Caco-2 (cell line): ENCODE measurements around the gene ARHGEF16. TPM values are rescaled to one million over a fixed set of nuclear protein-coding genes. Genes with fewer than 3 reads are reported as not detected.

Experiments used
- BruUV-seq: library from RNA; stranded (reverse); fragments of 400-500 nt; replicated peaks from 2 replicates; lab custom pipeline; 2021; lab: Mats Ljungman, UMichigan
- CTCF ChIA-PET: fragments of 300-600 bp; sonication (Branson Sonifier 250); formaldehyde crosslinking; loops from one replicate; lab custom pipeline; 2022; ENCODE audit warnings: antibody characterized with exemption; lab: Charles Lee
- POLR2A ChIA-PET: fragments of 300-600 bp; sonication (Branson Sonifier 250); formaldehyde crosslinking; loops from one replicate; lab custom pipeline; 2022; ENCODE audit warnings: antibody characterized with exemption; lab: Charles Lee
- DNase-seq, 2 experiments: peaks; one replicate each; pipeline versions ENCODE4 v3.0.0 to v3.0.0-alpha.2; 2020 to 2022
- H3K27me3 ChIP-seq: replicated peaks from 2 replicates; pipeline ENCODE4 v1.6.0; 2011; ENCODE audit warnings: low read length; ENCODE audit not compliant: control insufficient read depth, insufficient read depth
- H3K36me3 ChIP-seq: 2 replicates; pipeline ENCODE4 v1.5.1; 2011; ENCODE audit warnings: low read length; ENCODE audit not compliant: control insufficient read depth, insufficient read depth
- H3K4me1 ChIP-seq: fragments of 250-450 bp; sonication (Bioruptor Pico); 2 replicates; pipeline ENCODE4 v1.5.1; 2020; ENCODE audit warnings: mild to moderate bottlenecking
- H3K4me3 ChIP-seq: 2 replicates; pipeline ENCODE4 v1.5.1; 2011; ENCODE audit warnings: low read depth, mild to moderate bottlenecking, control low read depth, low read length
- H3K9me3 ChIP-seq: fragments of 250-450 bp; sonication (Bioruptor Pico); 2 replicates; pipeline ENCODE4 v1.5.1; 2020; ENCODE audit warnings: mild to moderate bottlenecking, moderate library complexity
- H3K27ac Mint-ChIP-seq: one replicate; pipeline ENCODE4 v1.8.0; 2022; ENCODE audit warnings: mixed read lengths; ENCODE audit not compliant: unreplicated experiment
- H3K27me3 Mint-ChIP-seq: one replicate; pipeline ENCODE4 v1.8.0; 2022; ENCODE audit warnings: mixed read lengths; ENCODE audit not compliant: insufficient read depth, unreplicated experiment
- H3K36me3 Mint-ChIP-seq: one replicate; pipeline ENCODE4 v1.8.0; 2022; ENCODE audit warnings: mild to moderate bottlenecking, mixed read lengths; ENCODE audit not compliant: insufficient read depth, unreplicated experiment
- H3K4me1 Mint-ChIP-seq: one replicate; pipeline ENCODE4 v1.8.0; 2022; ENCODE audit warnings: low read depth, mixed read lengths; ENCODE audit not compliant: unreplicated experiment
- H3K4me3 Mint-ChIP-seq: one replicate; pipeline ENCODE4 v1.8.0; 2022; ENCODE audit warnings: mild to moderate bottlenecking, moderate library complexity, mixed read lengths; ENCODE audit not compliant: unreplicated experiment
- H3K9me3 Mint-ChIP-seq: one replicate; pipeline ENCODE4 v1.8.0; 2022; ENCODE audit warnings: mixed read lengths; ENCODE audit not compliant: unreplicated experiment
- intact Hi-C: fragments of 100-400 bp; cut with micrococcal nuclease; formaldehyde crosslinking; loops from one replicate; pipeline ENCODE4 v1.10.0; 2022; ENCODE audit not compliant: unreplicated experiment
- total RNA-seq: library from RNA; stranded (reverse); gene quantifications from 2 replicates; pipeline ENCODE4 v1.2.3, GENCODE V29; 2022
- TF ChIP-seq, protein P1 (sequence below), 2 experiments: fragments of 200-600 bp in 1 of 2; IDR thresholded peaks; 1 replicate in 1 of 2; 2 replicates in 1 of 2; pipeline versions ENCODE4 v1.5.1 to v1.8.0; 2011 to 2022; ENCODE audit warnings: antibody characterized with exemption in 1 of 2, control low read depth in 1 of 2, inconsistent platforms in 1 of 2, low read depth in 1 of 2, low read length in 1 of 2, mild to moderate bottlenecking in 1 of 2, moderate library complexity in 1 of 2; ENCODE audit not compliant: insufficient read depth in 1 of 2, severe bottlenecking in 1 of 2, unreplicated experiment in 1 of 2

ARHGEF16 gene
- total RNA-seq, 1 experiment from 2014 or later: 40.6 TPM

DNA sequence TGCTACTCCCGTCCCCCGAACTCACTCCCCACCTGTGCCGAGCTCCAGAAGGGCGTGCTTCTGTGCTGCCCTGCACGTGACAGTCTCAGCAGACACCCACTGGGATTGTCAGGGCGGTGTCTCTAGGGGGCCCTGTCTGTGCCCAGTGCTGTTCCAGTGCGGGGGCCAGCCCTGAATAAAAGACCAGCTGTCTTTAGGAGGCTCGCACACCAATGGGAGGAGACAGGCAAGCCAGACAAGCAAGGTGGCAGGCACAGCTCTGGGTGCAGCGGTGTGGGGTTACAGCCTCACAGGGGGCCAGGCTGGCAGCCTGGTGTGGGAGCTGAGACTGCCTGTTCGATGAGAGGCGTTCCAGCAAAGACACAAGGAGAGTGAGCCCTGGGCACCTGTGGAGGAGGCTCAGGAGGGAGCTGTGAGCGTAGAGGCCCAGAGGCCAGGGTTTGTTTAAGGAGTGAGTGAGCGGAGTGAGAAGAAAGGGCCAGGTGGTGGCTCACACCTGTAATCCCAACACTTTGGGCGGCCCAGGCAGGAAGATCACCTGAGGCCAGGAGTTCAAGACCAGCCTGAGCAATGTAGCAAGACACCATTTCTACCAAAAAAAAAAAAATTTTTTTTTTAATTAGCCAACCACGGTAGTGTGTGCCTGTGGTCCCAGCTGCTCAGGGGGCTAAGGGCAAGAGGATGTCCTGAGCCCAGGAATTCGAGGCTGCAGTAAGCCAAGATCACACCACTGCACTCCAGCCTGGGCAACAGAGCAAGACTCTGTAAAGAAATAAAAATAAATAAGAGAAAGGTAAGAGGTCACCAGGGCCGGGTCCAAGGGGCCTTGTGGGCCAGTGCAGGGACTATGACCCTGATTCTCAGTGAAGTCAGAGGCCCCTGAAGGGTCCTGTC is 48.2 kb upstream of the ARHGEF16 start:
- no TSS peak for BruUV-seq
- Histone ChIP-seq H3K36me3 (no peaks in the 10 kb centered on the region), H3K4me1 (no peaks in the 10 kb centered on the region), H3K9me3 (no peaks in the 10 kb centered on the region), H3K4me3 (no peak overlapping the region), H3K27me3 (no peaks in the 10 kb centered on the region)
- Mint-ChIP-seq H3K36me3 (no peaks in the 10 kb centered on the region), H3K27me3 (no peaks in the 10 kb centered on the region), H3K4me3 (no peak overlapping the region), H3K9me3 (no peaks in the 10 kb centered on the region), H3K27ac (no peak overlapping the region), H3K4me1 (no peaks in the 10 kb centered on the region)
- intact Hi-C loops: no loop called here
- TF ChIP-seq, protein P1, sequence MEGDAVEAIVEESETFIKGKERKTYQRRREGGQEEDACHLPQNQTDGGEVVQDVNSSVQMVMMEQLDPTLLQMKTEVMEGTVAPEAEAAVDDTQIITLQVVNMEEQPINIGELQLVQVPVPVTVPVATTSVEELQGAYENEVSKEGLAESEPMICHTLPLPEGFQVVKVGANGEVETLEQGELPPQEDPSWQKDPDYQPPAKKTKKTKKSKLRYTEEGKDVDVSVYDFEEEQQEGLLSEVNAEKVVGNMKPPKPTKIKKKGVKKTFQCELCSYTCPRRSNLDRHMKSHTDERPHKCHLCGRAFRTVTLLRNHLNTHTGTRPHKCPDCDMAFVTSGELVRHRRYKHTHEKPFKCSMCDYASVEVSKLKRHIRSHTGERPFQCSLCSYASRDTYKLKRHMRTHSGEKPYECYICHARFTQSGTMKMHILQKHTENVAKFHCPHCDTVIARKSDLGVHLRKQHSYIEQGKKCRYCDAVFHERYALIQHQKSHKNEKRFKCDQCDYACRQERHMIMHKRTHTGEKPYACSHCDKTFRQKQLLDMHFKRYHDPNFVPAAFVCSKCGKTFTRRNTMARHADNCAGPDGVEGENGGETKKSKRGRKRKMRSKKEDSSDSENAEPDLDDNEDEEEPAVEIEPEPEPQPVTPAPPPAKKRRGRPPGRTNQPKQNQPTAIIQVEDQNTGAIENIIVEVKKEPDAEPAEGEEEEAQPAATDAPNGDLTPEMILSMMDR (IDR thresholded peaks at IDR 0.05; ENCODE audit: insufficient read depth in 1 of 2, low read depth in 1 of 2, low read length in 1 of 2, severe bottlenecking in 1 of 2, unreplicated experiment in 1 of 2): no peak
- POLR2A ChIA-PET: no interaction called here
- no peak for DNase-seq
- CTCF ChIA-PET: interaction anchor here (0.6 kb wide), 1 partner anchor 39 kb away, joined by 4 read pairs; no protein-coding TSS in a partner anchor

DNA sequence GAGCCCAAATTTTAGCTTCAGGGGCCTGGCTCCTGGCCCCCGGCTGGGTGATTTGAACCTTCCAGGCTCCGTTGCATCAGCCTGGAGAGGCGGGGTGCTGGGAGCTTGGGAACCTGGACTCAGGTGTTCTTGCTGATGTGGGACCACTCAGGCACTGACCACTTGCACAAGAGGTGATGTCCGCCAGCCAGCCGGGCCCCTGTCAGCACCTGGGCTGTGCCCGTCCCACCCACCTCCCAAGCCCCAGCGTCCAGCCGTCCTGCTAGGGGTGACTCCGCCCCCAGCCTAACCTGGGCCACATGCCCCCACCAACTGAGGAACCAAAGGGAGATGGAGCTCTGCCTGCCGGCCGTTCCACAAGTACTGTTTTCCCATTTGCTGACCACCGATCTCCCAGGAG is 47.4 kb upstream of the ARHGEF16 start:
- H3K9me3 Mint-ChIP-seq: no peaks in the 10 kb centered on the region
- Histone ChIP-seq H3K36me3 (no peaks in the 10 kb centered on the region), H3K4me3 (no peak overlapping the region), H3K9me3 (no peaks in the 10 kb centered on the region), H3K27me3 (no peaks in the 10 kb centered on the region), H3K4me1 (no peaks in the 10 kb centered on the region)
- TF ChIP-seq, protein P1 (IDR thresholded peaks at IDR 0.05; ENCODE audit: insufficient read depth in 1 of 2, low read depth in 1 of 2, low read length in 1 of 2, severe bottlenecking in 1 of 2, unreplicated experiment in 1 of 2): no peak
- H3K27me3 Mint-ChIP-seq: no peaks in the 10 kb centered on the region
- H3K36me3 Mint-ChIP-seq: no peaks in the 10 kb centered on the region
- H3K27ac Mint-ChIP-seq: no peak overlapping the region
- H3K4me3 Mint-ChIP-seq: no peak overlapping the region
- no TSS peak for BruUV-seq
- no peaks in the 10 kb centered on the region for H3K4me1 Mint-ChIP-seq
- intact Hi-C loops: no loop called here
- no peak for DNase-seq
- CTCF ChIA-PET: no interaction called here
- POLR2A ChIA-PET: no interaction called here

DNA sequence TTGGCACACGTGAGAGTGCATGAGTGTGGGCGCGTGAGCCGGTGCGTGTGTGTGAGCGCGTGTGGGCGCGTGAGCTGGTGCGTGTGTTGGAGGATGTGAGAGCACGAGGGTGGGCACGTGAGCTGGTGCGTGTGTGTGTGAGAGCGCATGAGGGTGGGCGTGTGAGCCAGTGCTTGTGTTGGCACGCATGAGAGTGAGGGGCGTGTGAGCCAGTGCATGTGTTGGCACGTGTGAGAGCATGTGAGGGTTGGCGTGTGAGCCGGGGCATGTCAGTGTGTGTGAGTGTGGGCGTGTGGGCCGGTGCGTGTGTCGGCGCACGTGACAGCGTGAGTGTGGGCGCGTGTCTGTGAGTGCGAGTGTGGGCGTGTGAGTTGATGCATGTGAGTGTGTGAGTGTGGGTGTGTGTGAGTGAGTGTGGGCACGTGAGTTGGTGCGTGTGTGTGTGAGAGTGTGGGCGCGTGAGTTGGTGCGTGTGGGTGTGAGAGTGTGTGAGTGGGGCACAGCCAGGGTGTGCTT is 45.7 kb upstream of the ARHGEF16 start:
- no TSS peak for BruUV-seq
- intact Hi-C loops: no loop called here
- POLR2A ChIA-PET: no interaction called here

More for the DNA sequence above, 45.7 kb upstream of the ARHGEF16 start:
- Histone ChIP-seq H3K4me3 (no peak overlapping the region), H3K27me3 (no peaks in the 10 kb centered on the region), H3K9me3 (no peaks in the 10 kb centered on the region), H3K4me1 (no peaks in the 10 kb centered on the region), H3K36me3 (no peaks in the 10 kb centered on the region)
- H3K9me3 Mint-ChIP-seq: no peaks in the 10 kb centered on the region
- no peaks in the 10 kb centered on the region for H3K36me3 Mint-ChIP-seq
- CTCF ChIA-PET: no interaction called here
- DNase-seq: no peak
- H3K27me3 Mint-ChIP-seq: no peaks in the 10 kb centered on the region
- H3K4me1 Mint-ChIP-seq: no peaks in the 10 kb centered on the region
- TF ChIP-seq, protein P1 (IDR thresholded peaks at IDR 0.05; ENCODE audit: insufficient read depth in 1 of 2, low read depth in 1 of 2, low read length in 1 of 2, severe bottlenecking in 1 of 2, unreplicated experiment in 1 of 2): no peak
- no peak overlapping the region for H3K27ac Mint-ChIP-seq
- H3K4me3 Mint-ChIP-seq: no peak overlapping the region
